Brain pericyte (primary cell): Measurements from ENCODE around the gene DQX1.
"Not testable (repeated sequence)": the region's sequence is repeated elsewhere in the genome, so short reads cannot be mapped to it uniquely, and the experiment has no call there.

Experiments
- DNase-seq: peaks from one replicate; pipeline ENCODE4 v3.0.0-alpha.2; 2012; ENCODE audit warnings: low read depth, low spot score

Gene DQX1

DNA sequence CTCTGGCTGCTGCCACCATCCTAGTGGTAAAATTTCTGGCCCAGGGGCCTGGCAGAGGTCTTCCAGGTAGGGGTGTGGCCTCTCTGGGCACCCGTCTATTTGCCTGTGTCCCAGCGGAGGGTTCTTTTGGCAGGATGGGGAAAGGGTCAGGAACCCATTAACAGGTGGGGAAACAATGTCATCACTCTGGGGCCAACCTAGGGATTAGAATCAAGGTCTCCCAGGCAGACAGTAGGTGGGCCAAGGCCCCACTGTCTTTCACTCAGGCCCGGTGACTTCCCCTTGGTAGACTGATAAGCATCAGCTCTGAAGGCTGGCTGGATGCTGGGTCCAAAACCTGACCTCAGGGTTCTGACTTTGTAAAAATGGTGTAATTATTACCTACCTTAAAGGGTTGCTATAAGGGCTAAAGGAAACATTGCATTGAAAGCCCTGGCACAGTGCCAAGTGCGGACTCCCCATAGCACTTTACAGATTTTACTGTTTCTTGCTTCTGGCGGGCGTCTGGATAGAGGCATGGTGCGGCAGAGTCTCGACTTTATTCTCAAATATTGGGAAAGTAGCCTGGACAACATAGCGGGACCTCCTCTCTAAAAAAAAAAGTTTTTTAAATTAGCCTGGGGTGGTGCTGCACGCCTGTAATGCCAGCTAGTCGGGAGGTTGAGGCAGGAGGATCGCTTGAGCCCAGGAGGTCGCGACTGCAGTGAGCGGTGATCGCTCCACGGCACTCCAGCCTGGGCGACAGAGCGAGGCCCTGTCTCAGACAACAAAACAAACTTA lies 28.8 kb downstream of the DQX1 start:
- DNase-seq = no peak

DNA sequence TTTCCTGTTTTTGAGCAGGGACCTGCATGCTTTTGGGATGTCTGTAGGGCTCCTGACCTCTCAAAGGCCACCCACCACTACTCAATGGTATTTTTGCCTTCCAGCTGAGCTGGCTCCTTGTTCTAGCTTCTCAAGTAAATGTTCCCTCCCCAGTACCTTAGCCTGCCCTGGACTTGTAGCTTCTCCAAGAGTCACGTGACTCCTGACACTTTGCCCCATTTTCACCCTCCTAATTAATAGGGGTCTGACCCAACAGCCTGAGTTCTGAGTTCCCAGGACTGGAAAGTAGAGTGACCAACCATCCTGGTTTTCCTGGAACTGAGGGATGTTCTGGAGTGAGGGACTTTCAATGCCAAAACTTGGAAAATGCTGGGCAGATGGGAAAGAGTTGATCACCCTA lies 30.6 kb downstream of the DQX1 start:
- DNase-seq = no peak

DNA sequence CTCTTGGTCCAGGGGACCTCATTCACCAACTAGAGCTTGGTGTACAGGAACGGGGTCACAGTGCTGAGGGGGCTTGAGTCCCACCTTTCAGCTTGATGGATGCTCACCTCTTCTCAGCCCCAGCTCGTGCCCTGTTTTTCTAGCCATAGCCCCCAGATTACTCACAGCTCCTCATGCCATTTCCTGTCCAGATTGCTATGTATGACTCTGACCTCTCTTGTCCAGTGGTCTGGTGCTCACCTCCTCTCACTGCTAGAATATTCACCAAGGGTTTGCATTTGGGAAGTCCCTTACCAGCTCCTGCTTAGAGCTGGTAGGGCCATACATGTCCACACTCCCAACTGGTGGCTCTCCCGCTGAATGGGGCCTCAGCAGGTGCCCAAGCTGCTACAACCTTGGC lies 32.5 kb downstream of the DQX1 start:
- no peak for DNase-seq

DNA sequence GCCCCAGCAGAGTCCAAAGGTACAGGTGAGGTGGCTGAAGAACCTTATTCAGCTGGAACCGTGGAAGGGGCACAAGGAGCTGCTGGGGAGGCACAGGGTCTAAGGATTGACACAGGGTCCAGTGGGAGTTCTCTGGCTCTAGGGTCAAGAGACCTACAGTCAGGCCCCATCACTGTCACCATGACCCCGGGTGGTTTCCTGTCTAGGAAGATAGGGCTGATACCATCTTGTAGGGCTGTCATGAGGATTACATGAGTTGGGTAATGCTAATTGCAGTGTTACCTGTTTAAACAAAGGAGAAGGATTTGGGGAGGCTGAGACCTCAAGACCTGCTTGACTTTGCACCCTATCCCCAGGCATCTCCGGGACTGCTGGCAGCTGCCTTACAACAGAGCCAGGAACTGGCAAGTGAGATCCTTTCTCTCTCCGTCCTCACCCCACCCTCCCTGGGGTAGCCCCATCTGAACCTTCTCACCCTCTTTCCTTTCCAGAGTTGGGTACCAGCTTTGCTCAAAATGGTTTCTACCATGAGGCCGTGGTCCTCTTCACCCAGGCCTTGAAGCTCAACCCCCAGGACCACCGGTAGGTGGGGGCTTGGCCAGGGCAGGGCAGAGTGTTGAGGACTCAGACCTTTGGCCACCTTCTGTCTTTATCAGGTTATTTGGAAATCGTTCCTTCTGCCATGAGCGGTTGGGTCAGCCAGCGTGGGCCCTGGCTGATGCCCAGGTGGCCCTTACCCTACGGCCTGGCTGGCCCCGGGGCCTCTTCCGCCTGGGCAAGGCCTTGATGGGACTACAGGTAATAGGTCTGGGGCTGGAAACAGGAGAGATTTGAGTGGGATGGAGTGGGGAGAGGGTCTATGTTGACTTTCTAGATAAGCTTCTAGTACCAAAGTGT lies 34.1 kb downstream of the DQX1 start:
- DNase-seq = no peak

DNA sequence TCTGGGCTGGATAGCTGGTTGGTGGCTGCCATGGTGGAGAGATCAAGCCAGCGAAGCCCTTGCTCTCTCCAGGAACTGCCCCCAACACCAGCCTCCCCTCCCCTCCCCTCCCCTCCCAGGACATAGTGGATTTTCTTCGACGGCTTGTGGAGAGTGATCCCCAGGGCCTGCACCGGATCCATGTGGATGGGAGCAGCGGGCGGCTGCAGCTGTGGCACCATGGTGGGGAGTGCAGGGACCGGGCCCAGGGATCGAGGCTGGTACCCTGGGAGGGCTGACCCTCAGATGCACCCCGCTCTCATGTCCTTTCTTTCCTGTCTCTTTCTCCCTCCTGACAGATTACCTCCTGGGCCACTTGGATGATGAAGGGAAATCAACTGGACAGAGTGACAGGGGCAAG lies 36.1 kb downstream of the DQX1 start:
- DNase-seq = no peak

DNA sequence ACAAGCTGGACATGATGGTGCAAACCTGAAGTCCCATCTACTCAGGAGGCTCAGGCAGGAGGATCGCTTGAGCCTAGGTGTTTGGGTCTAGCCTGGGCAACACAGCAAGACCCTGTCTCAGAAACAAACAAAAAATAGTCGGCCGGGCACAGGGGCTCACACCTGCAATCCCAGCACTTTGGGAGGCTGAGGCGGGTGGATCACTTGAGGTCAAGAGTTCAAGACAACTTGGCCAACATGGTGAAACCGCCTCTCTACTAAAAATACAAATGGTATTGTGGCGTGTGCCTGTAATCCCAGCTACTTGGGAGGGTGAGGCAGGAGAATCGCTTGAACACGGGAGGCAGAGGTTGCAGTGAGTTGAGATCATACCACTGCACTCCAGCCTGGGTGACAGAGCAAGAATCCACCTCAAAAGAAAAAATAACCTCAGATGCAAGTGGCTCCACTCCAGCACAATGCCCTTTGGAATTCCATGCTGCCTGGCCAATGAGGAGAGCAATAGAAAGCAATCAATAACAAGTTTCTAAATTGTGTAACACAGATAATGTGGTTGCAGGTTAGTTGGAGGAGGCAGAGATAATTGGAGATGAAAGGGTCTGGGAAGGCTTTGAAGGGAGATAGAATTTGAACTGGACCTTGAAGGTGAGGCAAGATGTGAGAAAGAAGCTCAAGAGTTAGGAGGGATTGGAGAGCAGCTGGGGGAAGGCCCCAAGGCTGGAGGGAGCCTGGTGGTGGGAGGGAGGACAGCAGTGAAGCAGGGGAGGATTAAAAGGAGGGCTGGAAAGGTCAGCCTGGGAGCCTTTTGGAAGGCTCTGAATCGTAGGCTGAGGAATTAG lies 37.2 kb downstream of the DQX1 start:
- DNase-seq = no peak

DNA sequence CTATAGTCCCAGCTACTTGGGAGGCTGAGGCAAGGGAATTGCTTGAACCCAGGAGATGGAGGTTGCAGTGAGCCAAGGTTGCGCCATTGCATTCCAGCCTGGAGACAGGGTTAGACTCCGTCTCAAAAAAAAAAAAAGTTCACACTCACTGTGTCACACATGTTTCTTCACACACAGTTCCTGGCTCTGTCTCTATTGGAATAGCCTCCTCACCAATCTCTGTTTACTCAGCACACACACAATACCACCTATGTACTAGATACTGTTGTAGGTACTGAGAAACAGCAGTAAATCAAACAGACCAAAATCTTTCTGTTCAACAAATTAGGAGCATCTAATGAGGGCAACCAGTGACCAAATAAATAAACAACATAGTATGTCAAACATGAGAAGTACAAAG lies 39.9 kb downstream of the DQX1 start:
- DNase-seq = no peak

DNA sequence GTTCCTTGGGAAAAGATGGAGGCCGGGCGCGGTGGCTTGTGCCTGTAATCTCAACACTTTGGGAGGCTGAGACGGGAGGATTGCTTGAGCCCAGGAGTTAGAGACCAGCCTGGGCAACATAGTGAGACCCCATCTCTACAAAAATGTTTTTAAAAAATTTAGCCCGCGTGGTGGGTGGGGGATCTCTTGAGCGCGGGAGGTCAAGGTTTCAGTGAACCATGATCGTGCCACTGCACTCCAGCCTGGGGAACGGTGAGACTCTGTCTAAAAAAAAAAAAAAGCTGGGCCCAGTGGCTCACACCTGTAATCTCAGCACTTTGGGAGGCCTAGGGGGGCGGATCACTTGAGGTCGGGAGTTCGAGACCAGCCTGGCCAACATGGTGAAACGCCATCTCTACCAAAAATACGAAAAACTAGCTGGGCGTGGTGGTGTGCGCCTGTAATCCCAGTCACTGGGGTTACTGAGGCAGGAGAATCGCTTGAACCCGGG lies 42.3 kb downstream of the DQX1 start:
- DNase-seq = not testable (repeated sequence)

DNA sequence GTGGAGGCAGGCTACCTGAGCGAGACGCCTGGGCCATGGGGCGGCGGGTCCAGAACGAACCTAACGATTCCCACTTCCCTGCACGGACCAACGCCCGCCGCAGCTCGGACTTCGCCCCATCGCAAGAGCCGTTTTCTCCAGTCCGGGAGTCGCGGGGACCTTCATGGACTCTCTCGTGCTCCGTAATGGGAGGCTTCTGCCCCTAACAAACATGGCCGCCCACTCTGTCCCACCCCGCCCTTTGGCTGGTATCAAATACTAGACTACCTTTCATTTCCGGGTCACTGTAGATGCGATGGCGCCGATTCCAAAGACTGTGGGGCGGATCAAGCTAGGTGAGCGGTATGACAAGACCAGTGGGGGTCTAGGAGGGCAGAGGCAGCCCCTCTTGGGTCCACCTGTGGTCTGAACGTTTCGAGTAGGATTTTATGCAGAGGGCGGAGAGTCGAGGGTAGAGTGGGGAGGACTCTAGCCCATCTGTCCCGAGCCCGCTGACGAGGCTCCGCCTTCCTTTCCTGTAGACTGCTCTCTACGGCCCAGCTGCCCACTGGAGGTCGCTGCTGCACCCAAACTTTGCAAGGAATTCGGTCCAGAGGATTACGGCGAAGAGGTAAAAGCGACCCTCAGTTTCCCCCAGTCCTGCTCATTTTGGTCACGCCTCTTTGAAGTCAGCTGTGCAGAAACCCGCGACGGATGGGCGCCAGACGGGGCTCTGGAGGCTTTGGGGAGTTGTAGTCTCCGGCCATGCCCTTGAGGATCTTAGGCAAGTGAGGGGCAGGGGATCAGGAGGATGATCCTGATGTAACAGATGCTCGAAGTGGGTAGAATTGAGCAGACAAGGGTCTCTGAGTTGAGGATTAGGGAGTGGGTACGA lies 43.0 kb downstream of the DQX1 start, which contains the start of the genes CCDC142 and TTC31:
Gene CCDC142, minus strand, starts transcription at position 198 of the 874 bp plus-strand sequence. Its CDS starts 161 bp downstream, at position 37.
Gene TTC31, plus strand, starts transcription at position 281 of the 874 bp plus-strand sequence. Its CDS starts 15 bp downstream, at position 296.
- DNase-seq = peak; percentile 85

DNA sequence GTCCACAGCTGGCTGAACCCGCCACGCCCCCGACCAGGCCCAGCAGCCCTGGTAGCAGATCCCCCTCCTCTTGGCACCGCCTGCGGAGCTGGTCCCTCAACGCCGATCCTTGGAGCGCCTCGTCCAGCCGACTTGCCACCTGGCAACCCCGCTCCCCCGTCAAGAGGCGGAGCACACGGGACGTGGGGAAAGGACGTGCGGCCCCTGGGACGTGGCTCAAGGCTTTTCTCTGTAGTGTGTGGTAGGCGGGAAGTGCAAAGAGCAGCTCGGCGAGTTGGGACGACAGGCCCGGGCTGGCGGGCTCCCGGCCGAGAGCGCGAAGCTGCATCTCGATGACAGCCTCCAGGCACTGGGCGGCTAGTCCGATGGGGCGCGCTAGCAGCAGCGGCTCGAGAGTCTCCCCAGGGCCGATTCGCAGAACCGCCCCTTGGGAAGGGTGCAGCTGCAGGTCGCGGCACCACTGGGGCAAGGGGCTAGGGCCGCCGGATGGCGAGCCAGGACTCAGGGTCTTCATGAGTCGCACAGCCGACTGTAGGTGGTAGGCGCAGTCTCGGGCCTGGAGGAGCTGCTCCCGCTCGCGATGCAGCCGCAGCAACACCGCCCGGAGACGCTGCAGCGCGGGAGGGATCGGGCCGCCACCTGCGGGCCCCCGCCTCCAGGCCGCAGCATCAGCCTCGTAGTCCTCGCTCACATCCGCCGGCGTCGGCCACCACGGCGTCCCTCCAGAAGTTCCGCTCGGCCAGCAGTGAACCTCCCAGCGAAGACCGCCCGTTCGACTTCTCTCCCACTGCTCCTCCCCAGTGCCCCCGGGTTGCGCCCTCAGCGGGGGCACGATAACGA lies 43.9 kb downstream of the DQX1 start:
- no peak for DNase-seq

DNA sequence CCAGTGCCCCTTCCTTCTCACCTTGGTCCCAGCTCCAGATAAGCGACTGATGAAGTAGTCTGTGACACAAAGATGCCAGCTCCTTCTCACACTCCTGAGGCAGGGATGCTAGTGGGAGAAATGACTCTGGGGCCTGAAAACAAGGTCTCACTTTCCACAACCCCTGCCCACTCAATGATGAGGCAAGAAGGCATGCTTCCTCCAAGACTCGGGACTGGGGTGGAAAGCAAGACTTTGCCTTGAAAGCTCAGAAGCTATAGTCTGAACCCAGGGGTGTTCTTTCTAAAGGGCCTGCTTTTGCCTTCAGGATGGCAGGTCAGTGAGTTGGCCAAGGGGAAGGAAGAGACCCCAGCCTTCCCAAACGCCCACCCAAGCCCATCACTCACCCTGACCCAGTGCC lies 44.6 kb downstream of the DQX1 start:
- DNase-seq = no peak

DNA sequence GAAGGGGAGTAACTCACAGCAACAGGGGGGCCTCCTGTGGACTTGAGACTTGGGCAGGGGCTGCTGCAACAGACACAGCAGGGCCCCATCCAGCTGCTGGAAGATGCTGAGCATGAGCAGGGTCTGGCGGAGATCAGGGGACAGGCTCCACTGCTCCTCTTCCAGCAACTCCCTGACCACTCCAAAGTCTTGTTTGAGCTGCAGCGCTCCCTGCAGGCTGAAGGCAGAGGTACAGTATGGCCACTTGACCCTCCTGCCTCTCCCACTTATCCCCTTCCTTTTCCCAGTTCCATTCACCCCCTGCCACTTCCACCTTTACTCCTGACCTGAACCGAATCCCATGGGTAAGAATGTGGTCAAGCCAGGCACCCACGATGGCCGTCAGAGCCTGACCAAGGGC lies 51.1 kb downstream of the DQX1 start:
- DNase-seq = no peak

DNA sequence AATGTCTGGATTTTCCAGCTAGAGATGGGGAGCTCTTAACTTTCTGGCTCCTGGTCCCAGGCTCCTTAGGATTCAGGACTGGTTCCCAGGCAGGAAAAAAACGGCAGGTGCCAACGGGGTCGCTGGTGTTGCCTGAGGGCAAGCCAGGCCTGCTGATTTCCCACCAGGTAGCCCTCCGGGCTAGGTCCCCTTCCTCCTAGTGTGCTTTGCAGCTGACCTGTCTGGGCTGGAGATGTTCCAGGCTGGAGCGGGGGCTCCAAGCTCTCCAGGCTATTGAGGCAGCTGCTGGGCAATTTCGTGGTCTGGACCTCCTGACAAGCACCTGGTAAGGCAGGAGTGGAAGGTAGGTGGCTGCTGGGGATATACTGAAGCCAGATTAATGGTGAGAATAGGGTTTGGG lies 51.5 kb downstream of the DQX1 start:
- no peak for DNase-seq

DNA sequence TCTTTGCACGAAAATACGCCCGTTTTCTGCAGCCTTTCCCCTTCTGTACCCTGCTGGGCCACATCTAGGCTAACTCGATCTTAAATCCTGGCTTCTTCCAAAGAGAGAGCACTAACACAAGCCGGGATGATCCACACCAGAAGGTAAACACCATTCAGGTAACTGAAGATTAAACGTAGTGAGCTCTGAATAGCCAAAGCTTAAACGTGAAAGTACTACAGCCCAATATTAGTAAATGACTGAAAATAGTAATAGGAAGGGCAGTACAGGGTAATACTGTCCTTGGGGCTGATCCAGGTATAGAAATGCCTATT lies 53.1 kb downstream of the DQX1 start:
- DNase-seq = no peak

DNA sequence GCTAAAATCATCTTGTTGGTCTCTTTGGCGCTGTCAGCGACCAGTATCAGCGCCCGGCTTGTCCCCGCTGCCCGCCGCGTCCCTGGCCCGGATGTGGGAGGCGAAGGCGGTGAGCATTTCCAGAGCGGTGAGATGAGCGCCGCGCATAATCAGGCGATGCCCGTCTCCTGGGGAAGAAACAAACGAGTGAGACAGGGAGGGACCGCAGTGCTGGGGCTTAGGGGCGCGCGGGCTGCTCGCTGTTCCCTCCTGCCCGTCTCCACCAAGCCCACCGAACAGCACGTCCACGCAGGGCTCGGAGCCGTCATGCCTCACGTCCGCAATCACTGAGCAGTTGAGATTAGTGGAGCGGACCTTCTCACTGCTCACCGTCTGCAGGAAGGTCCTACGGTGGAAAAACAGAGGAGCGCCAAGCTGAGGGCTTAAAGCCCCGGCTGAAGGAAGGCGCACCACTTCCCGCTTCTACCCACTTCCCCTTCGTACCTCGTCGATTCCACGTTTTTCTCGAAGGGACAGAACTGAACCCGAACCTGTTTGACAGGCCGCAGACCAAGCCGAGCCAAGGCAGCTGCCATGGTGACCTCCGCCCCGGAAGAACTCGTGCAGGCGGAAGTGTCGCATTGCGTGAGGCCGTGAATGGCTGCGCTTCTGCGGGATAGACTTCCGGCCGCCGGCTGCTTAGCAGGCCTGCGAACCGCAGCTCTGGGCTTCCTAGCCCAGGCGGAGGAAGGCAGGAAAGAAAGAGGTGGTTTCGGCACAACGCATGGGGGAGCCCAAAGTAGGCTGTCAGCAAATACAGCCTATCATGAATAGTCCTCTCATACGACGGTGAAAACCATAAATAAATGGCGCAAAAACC lies 53.7 kb downstream of the DQX1 start, which contains the start of gene MRPL53:
Gene MRPL53, minus strand, starts transcription at position 595 of the 859 bp plus-strand sequence. Its CDS starts 20 bp downstream, at position 575.
- DNase-seq = peak; percentile 73

DNA sequence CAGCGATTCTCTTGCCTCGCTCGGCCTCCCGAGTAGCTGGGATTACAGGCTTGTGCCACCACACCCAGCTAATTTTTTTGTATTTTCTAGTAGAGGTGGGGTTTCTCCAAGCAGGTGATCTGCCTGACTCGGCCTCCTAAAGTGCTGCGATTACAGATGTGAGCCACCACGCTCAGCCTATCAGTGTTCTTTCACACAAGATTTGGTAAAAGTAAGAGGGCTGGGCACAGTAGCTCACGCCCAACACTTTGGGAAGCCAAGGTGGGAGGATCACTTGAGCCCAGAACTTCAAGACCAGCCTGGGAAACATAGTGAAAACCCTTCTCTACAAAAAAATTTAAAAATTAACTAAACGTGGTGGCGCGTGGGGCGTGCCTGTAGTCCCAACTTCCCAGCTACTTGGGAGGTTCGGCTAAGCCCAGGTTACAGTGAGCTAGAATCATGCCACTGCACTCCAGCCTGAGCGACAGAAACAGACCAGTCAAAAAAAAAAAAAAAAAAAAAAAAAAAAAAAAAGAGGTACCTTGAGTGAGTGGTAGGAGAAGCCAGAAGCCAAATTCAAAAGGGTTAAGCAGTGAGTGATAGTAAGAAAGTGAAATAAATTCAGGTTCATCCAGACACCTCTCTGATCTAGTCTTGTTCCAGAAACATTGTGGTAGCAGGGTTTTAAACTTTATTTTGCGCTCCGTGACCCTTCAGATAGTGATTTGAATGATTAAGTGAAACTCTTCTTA lies 54.5 kb downstream of the DQX1 start:
- no peak for DNase-seq

DNA sequence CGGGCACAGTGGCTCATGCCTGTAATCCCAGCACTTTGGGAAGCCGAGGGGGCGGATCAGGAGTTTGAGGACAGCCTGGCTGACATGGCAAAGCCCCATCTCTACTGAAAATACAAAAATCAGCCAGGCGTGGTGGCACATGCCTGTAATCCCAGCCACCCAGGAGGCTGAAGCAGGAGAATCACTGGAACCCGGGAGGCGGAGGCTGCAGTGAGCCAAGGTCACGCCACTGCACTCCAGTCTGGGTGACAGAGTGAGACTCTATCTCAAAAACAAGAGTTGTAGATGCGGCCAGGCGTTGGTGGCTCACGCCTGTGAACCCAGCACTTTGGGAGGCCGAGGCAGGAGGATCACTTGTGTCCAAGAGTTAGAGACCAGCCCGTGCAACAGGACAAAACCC lies 55.3 kb downstream of the DQX1 start:
- not testable (repeated sequence) for DNase-seq
